ENCODE data around the gene MAP4K3. TPM values are rescaled to one million over a fixed set of nuclear protein-coding genes. Genes with fewer than 3 reads are reported as not detected.

Gene MAP4K3
- total and polyA plus RNA-seq, 2 of the 4 experiments (the other 2 are of a cell fraction) = 13.2 to 32.6 TPM

DNA sequence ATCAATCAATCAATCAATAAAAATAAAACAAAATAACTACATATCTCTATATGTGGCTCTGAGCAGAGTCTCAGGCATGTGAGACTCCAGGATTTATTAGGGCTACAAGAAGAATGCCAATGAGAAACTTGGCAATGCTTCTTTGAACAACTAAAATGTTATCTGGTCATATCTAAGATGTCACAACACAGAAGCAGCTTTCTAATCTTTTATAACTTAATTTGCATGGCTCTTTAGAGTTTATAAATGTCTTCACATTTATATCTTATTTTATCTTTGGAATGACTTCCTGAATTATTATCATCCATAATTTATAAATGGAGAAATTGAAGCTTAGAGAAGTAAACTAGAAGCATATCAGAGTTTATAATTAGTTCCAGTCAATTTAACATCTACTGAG, 14.9 kb upstream of the MAP4K3 start:
- in situ Hi-C loops (cut with MboI; ENCODE audit: low sequenced_read_pairs) = no loop called here
- Histone ChIP-seq H3K18ac (ENCODE audit: low read depth, low read length) (no peak overlapping the region), H3K27me3 (ENCODE audit: control insufficient read depth, insufficient read depth, low read length) (no peaks in the 10 kb centered on the region), H4K8ac (ENCODE audit: low read depth in 2 of 2, low read length in 2 of 2) (no peak overlapping the region), H3K14ac (replicated peaks; ENCODE audit: low read depth, low read length) (no peak overlapping the region), H4K91ac (ENCODE audit: insufficient read depth, low read depth, low read length) (no peak overlapping the region), H3K4me2 (ENCODE audit: low read depth, low read length) (no peak overlapping the region), H2AFZ (replicated peaks; ENCODE audit: low read length, poor library complexity) (no peak overlapping the region), H3K9me3 (ENCODE audit: control insufficient read depth, insufficient read depth, low read length) (no peaks in the 10 kb centered on the region), H3K9ac (ENCODE audit: low read depth, low read length) (no peak overlapping the region), H3K79me1 (ENCODE audit: low read depth in 1 of 2, low read length in 2 of 2) (peaks cover 0 to 14% of the 10 kb centered on the region in 2 experiments; a peak in 2 of 4 replicates), H3K36me3 (ENCODE audit: control insufficient read depth, insufficient read depth, low read length) (peaks cover 7% of the 10 kb centered on the region), H3K4me3 (ENCODE audit: insufficient read depth, low read depth, low read length) (no peak overlapping the region), H3K4me1 (ENCODE audit: control insufficient read depth, insufficient read depth, low read length) (peaks cover 2% of the 10 kb centered on the region; the same call in 1 of the 2 replicates), H2AK5ac (ENCODE audit: low read depth, low read length) (no peak overlapping the region), H4K5ac (ENCODE audit: low read depth, low read length) (no peak overlapping the region), H2AK9ac (replicated peaks; ENCODE audit: low read depth, low read length, poor library complexity) (no peak overlapping the region), H3K4ac (ENCODE audit: low read depth, low read length) (no peak overlapping the region), H2BK120ac (ENCODE audit: low read depth, low read length) (no peak overlapping the region), H3K23ac (ENCODE audit: low read depth, low read length) (no peak overlapping the region), H3K27ac (ENCODE audit: insufficient read depth, low read length) (no peak overlapping the region), H3K56ac (ENCODE audit: extremely low read depth, insufficient read depth, low read length) (no peak overlapping the region), H4K20me1 (ENCODE audit: insufficient read depth, low read length) (no peaks in the 10 kb centered on the region), H3K9me1 (ENCODE audit: insufficient read depth, low read length) (0 out of 2 replicates have a peak, but pooled peaks cover 7% of the 10 kb centered on the region), H2BK20ac (ENCODE audit: low read depth, low read length) (no peak overlapping the region), H2BK15ac (ENCODE audit: low read depth, low read length) (no peak overlapping the region), H2BK5ac (ENCODE audit: low read depth, low read length, poor library complexity, severe bottlenecking) (no peak overlapping the region)
- no TSS peak for BruUV-seq (replicated peaks)
- DNase-seq = no peak
- intact Hi-C loops (cut with micrococcal nuclease) = no loop called here
- CTCF ChIA-PET = no interaction called here
- dilution Hi-C loops (cut with HindIII; ENCODE audit: low sequenced_read_pairs, unreplicated experiment) = no loop called here
- POLR2A ChIA-PET (ENCODE audit: unreplicated experiment) = no interaction called here
- TF ChIP-seq, protein P1, sequence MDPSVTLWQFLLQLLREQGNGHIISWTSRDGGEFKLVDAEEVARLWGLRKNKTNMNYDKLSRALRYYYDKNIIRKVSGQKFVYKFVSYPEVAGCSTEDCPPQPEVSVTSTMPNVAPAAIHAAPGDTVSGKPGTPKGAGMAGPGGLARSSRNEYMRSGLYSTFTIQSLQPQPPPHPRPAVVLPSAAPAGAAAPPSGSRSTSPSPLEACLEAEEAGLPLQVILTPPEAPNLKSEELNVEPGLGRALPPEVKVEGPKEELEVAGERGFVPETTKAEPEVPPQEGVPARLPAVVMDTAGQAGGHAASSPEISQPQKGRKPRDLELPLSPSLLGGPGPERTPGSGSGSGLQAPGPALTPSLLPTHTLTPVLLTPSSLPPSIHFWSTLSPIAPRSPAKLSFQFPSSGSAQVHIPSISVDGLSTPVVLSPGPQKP (IDR thresholded peaks at IDR 0.05; ENCODE audit: borderline replicate concordance, low read depth, low read length) = no peak
- TF ChIP-seq RFX5 (IDR thresholded peaks at IDR 0.05; ENCODE audit: low read depth, low read length) = no peak
- TF ChIP-seq BHLHE40 (IDR thresholded peaks at IDR 0.05; ENCODE audit: low read depth, low read length) = no peak
- TF ChIP-seq MAFK (IDR thresholded peaks at IDR 0.05; ENCODE audit: low read depth, low read length) = no peak
- no peak for TF ChIP-seq CHD1 (IDR thresholded peaks at IDR 0.05; ENCODE audit: low read depth, low read length)
- TF ChIP-seq POLR2A (IDR thresholded peaks at IDR 0.05; ENCODE audit: low read depth, low read length) = no peak
- no peak for TF ChIP-seq CEBPB (IDR thresholded peaks at IDR 0.05; ENCODE audit: low read depth, low read length)
- no peak for ATAC-seq (ENCODE audit: low read depth)

Measured in IMR-90 (cell line).